ENCODE measurements around the gene CCDC137.

DNA sequence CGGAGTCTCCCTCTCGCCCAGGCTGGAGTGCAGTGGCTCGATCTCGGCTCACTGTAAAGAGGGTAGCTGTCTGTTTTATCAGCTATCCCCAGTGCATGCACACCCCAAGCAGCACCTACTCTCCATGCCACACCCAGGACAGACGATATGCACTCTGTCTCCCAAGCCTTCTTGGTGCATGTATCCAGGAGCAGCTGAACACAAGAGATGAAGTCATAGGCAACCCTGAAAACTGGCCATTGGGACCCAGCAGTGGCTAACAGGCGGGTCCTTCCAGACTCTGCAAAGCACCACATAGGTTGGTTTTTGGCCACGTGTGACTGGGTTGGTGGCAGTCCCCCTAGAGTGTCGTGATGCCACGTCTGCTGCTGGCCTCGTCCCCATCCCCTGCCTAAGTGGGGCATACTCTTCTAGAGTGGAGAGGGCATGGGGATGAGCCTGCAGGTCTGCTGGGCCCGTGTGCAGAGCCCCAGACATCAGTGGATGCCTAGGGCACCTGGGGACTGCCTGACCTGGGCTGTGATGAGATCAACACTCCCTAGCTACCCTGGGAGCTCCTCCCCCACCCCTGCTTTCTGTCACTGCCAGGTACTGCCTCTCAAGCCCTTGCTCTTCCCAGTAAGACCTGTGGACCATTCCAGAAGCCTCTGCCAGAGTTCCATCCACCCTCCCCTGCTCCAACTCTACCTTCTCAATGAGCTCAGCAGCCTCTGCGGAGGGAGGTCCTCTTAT is 19.5 kb upstream of the CCDC137 start:
- TF ChIP-seq CTCF (IDR thresholded peaks at IDR 0.05; ENCODE audit: low read length): no peak
- no peak for TF ChIP-seq EZH2 (IDR thresholded peaks at IDR 0.05; ENCODE audit: borderline replicate concordance, low read length)
